Measurements from ENCODE around the gene SH2D2A.
"Not testable (repeated sequence)": the region's sequence is repeated elsewhere in the genome, so short reads cannot be mapped to it uniquely, and the experiment has no call there.

The SH2D2A gene

DNA sequence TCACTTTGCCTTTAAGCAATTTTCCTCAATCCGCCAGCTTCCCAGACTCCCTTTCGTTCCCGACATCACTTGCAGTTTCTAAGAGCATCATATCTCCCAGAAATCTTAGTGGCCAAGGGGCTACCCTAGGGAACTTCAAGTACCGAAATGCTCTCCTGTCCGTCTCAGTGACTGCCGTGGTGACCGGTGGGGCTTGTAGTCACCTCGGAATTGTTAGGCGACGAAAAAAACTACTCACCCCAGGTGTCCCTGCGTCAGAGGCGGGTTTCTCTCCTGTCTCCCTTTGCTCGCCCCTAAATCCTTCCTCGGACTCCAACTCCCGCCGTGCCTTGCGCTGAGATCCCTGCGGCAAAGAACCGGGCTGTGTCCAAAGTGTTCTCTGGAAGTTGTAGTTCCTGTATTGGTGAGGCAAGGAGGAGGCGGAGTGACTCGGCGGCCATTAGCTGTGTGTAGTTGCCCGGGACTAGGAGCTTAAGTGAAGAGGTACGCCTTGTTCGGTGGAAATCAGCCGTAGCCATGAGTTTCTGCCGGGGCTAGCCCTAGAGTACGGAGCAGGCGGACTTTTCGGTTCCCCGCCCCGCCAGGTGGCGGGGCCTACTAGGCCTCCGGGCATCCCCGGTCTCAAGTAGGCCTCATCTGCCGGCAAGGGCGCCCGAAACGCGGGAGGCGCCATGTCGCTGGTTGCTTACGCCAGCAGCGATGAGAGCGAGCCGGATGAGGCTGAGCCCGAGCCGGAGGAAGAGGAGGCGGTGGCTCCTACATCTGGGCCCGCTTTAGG lies 49.4 kb downstream of the SH2D2A start, which contains the start of gene PRCC:
PRCC (plus strand) TSS at position 435 of the 778 bp plus-strand sequence; CDS start at position 672, 237 bp downstream.
- peak; percentile 100 for DNase-seq

DNA sequence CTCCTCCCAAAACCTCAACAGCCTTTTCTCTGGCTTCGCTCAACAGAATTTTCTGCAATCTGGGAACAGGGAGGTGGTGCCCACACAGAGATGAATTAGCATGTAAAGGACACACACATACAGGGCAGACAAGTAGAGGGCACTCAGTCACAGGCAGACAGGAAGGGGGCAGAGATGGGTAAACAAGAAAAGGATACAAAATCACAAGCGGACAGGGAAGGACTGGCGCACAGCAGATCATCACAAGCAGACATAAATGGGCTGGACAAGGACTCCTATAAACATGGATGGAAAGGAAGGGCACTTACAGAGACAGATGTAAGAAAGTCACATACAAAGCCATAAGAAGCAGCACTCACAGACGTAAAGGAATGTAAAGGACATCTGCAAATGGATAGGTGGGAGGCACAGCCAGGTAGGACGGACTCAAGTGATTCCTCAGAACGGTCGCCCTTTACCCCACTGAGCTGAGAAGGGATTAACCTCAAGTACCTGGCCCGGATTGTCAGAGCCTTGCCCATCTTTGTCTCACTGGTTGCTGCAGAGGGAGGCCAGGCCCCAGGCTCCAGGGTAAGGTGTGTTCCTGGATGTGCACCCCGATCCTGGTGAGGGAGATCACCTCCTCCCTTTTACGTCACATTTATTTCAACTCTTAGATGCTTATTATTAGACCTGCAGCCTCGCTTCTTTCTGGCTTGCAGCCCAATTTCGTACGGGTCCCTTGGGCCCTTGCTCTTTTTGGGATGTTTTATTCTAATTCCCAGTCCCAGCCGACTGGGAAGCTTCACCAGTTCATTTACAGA lies 50.1 kb downstream of the SH2D2A start:
- DNase-seq, result no peak

DNA sequence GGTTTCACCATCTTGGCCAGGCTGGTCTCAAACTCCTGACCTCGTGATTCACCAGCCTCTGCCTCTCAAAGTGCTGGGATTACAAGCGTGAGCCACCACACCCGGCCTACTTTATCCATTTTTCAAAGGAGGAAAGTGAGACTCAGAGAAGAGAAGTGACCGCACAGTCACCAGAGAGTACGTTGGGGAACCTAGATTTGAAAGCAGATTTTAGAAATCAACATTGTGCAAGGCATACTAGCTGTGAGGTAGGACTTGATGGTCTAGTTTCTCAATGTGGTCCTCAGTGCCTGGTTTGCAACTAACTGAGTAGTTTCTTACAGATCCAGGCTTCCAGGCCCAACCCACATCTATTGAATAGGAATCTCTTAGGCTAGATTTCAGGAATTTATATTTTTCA lies 51.0 kb downstream of the SH2D2A start:
- no peak for DNase-seq

DNA sequence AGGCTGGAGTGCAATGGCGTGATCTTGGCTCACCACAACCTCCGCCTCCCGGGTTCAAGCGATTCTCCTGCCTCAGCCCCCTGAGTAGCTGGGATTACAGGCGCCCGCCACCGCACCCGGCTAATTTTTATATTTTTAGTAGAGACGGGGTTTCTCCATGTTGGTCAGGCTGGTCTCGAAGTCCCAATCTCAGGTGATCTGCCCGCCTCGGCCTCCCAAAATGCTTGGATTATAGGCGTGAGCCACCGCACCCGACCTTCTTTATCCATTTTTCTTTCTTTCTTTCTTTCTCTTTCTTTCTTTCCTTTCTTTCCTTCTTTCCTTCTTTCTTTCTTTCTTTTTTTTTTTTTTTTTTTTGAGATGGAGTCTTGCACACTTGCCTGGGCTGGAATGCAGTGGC lies 51.5 kb downstream of the SH2D2A start:
- not testable (repeated sequence) for DNase-seq

DNA sequence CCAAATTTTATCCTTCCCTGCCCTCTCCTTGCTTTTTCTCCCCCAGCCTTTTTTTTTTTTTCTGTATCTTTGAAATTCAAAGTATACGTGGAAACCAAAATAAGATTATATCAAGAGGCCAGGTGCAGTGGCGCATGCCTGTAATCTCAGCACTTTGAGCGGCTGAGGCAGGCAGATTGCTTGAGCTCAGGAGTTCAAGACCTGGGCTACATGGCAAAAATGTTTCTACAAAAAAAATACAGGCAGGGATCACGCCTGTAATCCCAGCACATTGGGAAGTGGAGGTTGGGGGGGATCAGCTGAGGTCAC lies 55.9 kb downstream of the SH2D2A start:
- DNase-seq, result no peak

DNA sequence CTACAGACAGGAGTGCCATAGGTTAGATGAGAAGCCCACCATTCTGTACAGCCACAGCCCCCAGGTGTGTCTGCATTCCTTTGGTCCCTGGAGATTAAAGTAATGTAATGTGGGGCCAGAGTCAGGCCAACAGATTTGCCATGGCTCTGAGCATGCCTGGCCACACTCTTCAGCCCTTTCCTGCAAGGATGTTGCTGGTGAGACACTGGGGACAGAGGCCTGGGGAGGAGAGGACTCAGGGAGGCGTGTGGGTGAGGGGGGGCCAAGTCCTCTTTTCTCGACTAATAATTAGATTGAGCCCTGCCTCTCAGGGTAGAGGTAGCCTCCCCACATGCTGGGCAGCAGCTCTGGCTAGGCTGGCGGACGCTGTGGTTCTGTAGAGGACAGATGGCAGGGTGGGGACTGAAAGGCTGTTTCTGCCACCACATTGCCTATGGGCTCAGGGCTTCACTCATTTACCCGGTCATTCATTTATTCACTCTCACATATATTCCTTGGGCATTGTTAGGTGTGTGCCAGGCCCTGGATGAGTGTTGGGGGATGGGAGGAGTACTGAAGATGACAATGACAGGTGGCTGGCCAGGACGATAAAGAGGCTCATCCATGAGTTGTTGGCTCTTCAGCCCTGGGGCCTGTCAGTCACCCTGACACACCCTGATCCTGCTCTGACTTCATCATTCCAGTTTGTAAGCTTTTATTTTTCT lies 56.4 kb downstream of the SH2D2A start:
- no peak for DNase-seq

DNA sequence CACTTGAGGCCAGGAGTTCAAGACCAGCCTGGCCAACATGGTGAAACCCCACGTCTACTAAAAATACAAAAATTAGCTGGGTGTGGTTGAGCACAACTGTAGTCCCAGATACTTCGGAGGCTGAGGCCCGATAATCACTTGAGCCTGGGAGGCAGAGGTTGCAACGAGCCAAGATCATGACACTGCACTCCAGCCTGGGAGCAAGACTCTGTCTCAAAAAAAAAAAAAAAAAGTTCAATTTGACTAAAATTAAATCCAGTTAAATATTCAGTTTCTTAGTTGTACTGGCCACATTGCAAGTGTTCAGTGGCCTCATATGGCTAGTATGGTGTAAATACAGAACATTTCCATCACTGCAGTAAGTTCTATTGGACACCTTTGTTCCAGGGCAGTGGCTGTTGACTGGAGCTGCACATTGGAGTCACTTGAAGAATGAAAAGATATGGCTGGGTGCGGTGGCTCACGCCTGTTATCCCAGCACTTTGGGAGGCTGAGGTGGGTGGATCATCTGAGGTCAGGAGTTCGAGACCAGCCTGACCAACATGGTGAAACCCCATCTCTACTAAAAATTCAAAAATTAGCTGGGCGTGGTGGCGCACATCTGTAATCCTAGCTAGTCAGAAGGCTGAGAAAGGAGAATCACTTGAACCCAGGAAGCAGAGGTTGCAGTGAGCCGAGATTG lies 58.9 kb downstream of the SH2D2A start:
- DNase-seq, result not testable (repeated sequence)

DNA sequence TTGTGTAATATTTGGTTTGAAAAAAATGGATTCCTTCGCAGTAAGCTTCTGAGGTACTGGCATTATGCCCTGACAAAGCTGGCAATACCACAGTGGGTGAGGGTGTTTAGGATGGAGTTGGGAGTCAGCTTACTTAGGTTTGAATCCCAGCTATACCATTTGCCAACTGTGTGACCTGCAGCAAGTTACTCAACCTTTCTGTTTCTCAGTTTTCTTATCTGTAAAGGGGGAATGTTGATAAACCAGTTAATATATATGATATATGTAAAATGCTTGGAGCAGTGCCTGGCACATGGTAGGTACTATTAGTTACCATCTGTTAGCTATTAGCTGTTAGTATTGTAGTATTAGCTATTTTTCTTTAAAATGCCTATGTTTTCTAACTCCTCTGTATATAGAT lies 60.3 kb downstream of the SH2D2A start:
- DNase-seq, result no peak

Measured in NCI-H446 treated with DMSO at 0.1 percent for 48 hours (cell line).